IMR-90 (cell line): Measurements from ENCODE around the gene MAGI1. TPM values are rescaled to one million over a fixed set of nuclear protein-coding genes. Genes with fewer than 3 reads are reported as not detected.

Source experiments
- ATAC-seq: fragments of 200-7000 bp; cut with Tn5 transposase; 2 replicates; pipeline ENCODE4 v1.9.1; 2020; ENCODE audit warnings: low read depth, mild to moderate bottlenecking, moderate library complexity
- BruUV-seq: library from RNA; stranded (reverse); fragments of 400-500 nt; replicated peaks from 2 replicates; lab custom pipeline; 2021; lab: Mats Ljungman, UMichigan
- CTCF ChIA-PET: fragments of 300-600 bp; formaldehyde crosslinking; extraction: SDS; loops from one replicate; lab custom pipeline; 2021; ENCODE audit warnings: antibody characterized with exemption; lab: Yijun Ruan, JAX
- POLR2A ChIA-PET: fragments of 300-600 bp; sonication (Branson Sonifier 250); formaldehyde crosslinking; loops from one replicate; lab custom pipeline; 2022; ENCODE audit warnings: antibody characterized with exemption; ENCODE audit not compliant: unreplicated experiment; lab: Charles Lee
- DNase-seq: peaks from one replicate; pipeline ENCODE4 v3.0.0; 2013
- H2AFZ ChIP-seq: replicated peaks from 2 replicates; pipeline ENCODE3; 2013; ENCODE audit warnings: low read length, mild to moderate bottlenecking; ENCODE audit not compliant: poor library complexity
- H2AK5ac ChIP-seq: 2 replicates; pipeline ENCODE4 v1.6.1; 2013; ENCODE audit warnings: low read depth, low read length, inconsistent platforms
- H2AK9ac ChIP-seq: replicated peaks from 2 replicates; pipeline ENCODE3; 2013; ENCODE audit warnings: mild to moderate bottlenecking, low read depth, low read length, moderate library complexity; ENCODE audit not compliant: poor library complexity
- H2BK120ac ChIP-seq: 2 replicates; pipeline ENCODE4 v1.6.1; 2013; ENCODE audit warnings: low read depth, low read length, inconsistent platforms
- H2BK15ac ChIP-seq: 3 replicates; pipeline ENCODE4 v1.6.1; 2013; ENCODE audit warnings: low read depth, low read length, inconsistent platforms
- H2BK20ac ChIP-seq: 2 replicates; pipeline ENCODE4 v1.6.1; 2013; ENCODE audit warnings: low read depth, mild to moderate bottlenecking, inconsistent platforms, low read length, moderate library complexity
- H2BK5ac ChIP-seq: 2 replicates; pipeline ENCODE4 v1.6.1; 2013; ENCODE audit warnings: mild to moderate bottlenecking, low read depth, low read length, inconsistent platforms; ENCODE audit not compliant: poor library complexity, severe bottlenecking
- H3K14ac ChIP-seq: replicated peaks from 2 replicates; pipeline ENCODE4 v1.6.1; 2013; ENCODE audit warnings: low read depth, low read length, inconsistent platforms
- H3K18ac ChIP-seq: 2 replicates; pipeline ENCODE4 v1.6.1; 2013; ENCODE audit warnings: low read depth, low read length, control low read depth
- H3K23ac ChIP-seq: 2 replicates; pipeline ENCODE4 v1.6.1; 2013; ENCODE audit warnings: low read depth, low read length, inconsistent platforms
- H3K27ac ChIP-seq: 2 replicates; pipeline ENCODE4 v1.5.1; 2013; ENCODE audit warnings: mild to moderate bottlenecking, control low read depth, low read length; ENCODE audit not compliant: insufficient read depth
- H3K27me3 ChIP-seq: 2 replicates; pipeline ENCODE4 v1.6.1; 2013; ENCODE audit warnings: low read length; ENCODE audit not compliant: control insufficient read depth, insufficient read depth
- H3K36me3 ChIP-seq: 2 replicates; pipeline ENCODE4 v1.6.1; 2013; ENCODE audit warnings: low read length, mixed read lengths; ENCODE audit not compliant: control insufficient read depth, insufficient read depth
- H3K4ac ChIP-seq: 2 replicates; pipeline ENCODE4 v1.6.1; 2013; ENCODE audit warnings: low read depth, low read length, inconsistent platforms
- H3K4me1 ChIP-seq: 2 replicates; pipeline ENCODE4 v1.6.1; 2013; ENCODE audit warnings: low read length, mixed read lengths; ENCODE audit not compliant: control insufficient read depth, insufficient read depth
- H3K4me2 ChIP-seq: 2 replicates; pipeline ENCODE4 v1.6.1; 2013; ENCODE audit warnings: low read depth, mild to moderate bottlenecking, control low read depth, low read length, moderate library complexity
- H3K4me3 ChIP-seq: 2 replicates; pipeline ENCODE4 v1.5.1; 2013; ENCODE audit warnings: low read depth, mild to moderate bottlenecking, control low read depth, low read length, moderate library complexity; ENCODE audit not compliant: insufficient read depth
- H3K56ac ChIP-seq: 2 replicates; pipeline ENCODE4 v1.6.1; 2013; ENCODE audit warnings: low read length, inconsistent platforms; ENCODE audit not compliant: insufficient read depth; ENCODE audit errors: extremely low read depth
- H3K79me1 ChIP-seq, 2 experiments: 2 replicates each; pipeline ENCODE4 v1.6.1; 2013; ENCODE audit warnings: low read length in 2 of 2, inconsistent platforms in 1 of 2, low read depth in 1 of 2
- H3K9ac ChIP-seq: 2 replicates; pipeline ENCODE4 v1.6.1; 2013; ENCODE audit warnings: low read depth, low read length, control low read depth
- H3K9me1 ChIP-seq: 2 replicates; pipeline ENCODE4 v1.6.1; 2013; ENCODE audit warnings: low read length, inconsistent platforms; ENCODE audit not compliant: insufficient read depth
- H3K9me3 ChIP-seq: 2 replicates; pipeline ENCODE4 v1.6.1; 2013; ENCODE audit warnings: low read length; ENCODE audit not compliant: control insufficient read depth, insufficient read depth
- H4K20me1 ChIP-seq: 2 replicates; pipeline ENCODE4 v1.6.1; 2013; ENCODE audit warnings: low read length, inconsistent platforms; ENCODE audit not compliant: insufficient read depth
- H4K5ac ChIP-seq: 2 replicates; pipeline ENCODE4 v1.6.1; 2013; ENCODE audit warnings: mild to moderate bottlenecking, low read depth, low read length, control low read depth
- H4K8ac ChIP-seq, 2 experiments: 2 replicates each; pipeline ENCODE4 v1.6.1; 2013; ENCODE audit warnings: low read depth in 2 of 2, low read length in 2 of 2, control low read depth in 1 of 2, inconsistent platforms in 1 of 2
- H4K91ac ChIP-seq: 2 replicates; pipeline ENCODE4 v1.6.1; 2013; ENCODE audit warnings: low read depth, low read length, inconsistent platforms; ENCODE audit not compliant: insufficient read depth
- FOS ChIP-seq: fragments of 150-350 bp; IDR thresholded peaks from 2 replicates; pipeline ENCODE4 v1.6.1; 2016; ENCODE audit warnings: low read depth, low read length
- MAFK ChIP-seq: IDR thresholded peaks from 2 replicates; pipeline ENCODE4 v1.6.1; 2012; ENCODE audit warnings: low read depth, low read length, improper control_type of control experiment
- WGBS, 2 experiments: methylation state at CpG; one replicate each; pipeline versions ENCODE4 v1.1.5 to v1.1.7; 2013; ENCODE audit warnings: missing lambda C conversion rate in 2 of 2; ENCODE audit not compliant: insufficient read length in 1 of 2; ENCODE audit errors: extremely low coverage in 2 of 2; 5-methylcytosine and 5-hydroxymethylcytosine counted together
- dilution Hi-C: fragments of 300-500 bp; cut with HindIII; formaldehyde crosslinking; loops from one replicate; pipeline ENCODE4 v1.14.3; 2018; ENCODE audit warnings: low sequenced_read_pairs; ENCODE audit not compliant: unreplicated experiment
- in situ Hi-C: fragments of 300-500 bp; cut with MboI; formaldehyde crosslinking; loops from 3 replicates; pipeline ENCODE4 v1.14.3; 2019; ENCODE audit warnings: low sequenced_read_pairs, inconsistent platforms, mixed read lengths
- intact Hi-C: fragments of 100-400 bp; cut with micrococcal nuclease; formaldehyde crosslinking; loops from 2 replicates; pipeline ENCODE4 v1.10.0; 2022
- polyA plus RNA-seq, 3 experiments: library from polyadenylated mRNA; depleted of rRNA; stranded (reverse); fragments of >200 nt; gene quantifications; 2 replicates each; pipeline ENCODE4 v1.2.3, GENCODE V29; 2012; ENCODE audit warnings: low replicate concordance in 1 of 3
- total RNA-seq: library from RNA; depleted of rRNA; stranded (reverse); fragments of >200 nt; gene quantifications from 2 replicates; pipeline ENCODE4 v1.2.3, GENCODE V29; 2012
- TF ChIP-seq, protein P1 (sequence below): fragments of 150-350 bp; IDR thresholded peaks from 2 replicates; pipeline ENCODE4 v1.6.1; 2017; ENCODE audit warnings: mild to moderate bottlenecking, antibody characterized with exemption, low read length, low read depth

MAGI1 gene
- total and polyA plus RNA-seq, 2 of the 4 experiments (the other 2 are of a cell fraction) = 14.5 to 24.2 TPM

DNA sequence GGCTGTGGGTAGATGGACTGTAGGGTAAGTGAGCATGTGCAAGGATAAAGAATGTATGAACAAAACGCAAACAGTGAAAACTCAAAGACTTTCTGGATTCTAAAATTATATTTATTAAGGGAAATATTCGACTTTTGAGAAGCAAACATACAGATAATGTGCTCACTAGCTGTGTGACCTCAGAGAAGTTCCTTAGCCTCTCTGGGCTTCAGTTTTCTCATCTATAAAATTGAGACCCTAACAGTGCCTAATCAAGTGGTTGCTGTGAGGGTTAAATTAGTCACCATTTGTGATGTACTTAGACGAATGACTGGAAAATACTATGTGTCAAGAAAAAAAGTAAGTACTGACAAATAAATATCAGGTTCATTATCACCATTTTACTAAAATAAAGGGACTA, 261.7 kb downstream of the MAGI1 start:
- no peaks in the 10 kb centered on the region for H3K36me3 ChIP-seq
- no peak overlapping the region for H3K18ac ChIP-seq
- no peak overlapping the region for H2BK120ac ChIP-seq
- no peak overlapping the region for H3K27ac ChIP-seq
- ChIA-PET POLR2A (no interaction called here), CTCF (interaction anchor here (0.9 kb wide), 1 partner anchor 23 kb away, joined by 3 read pairs; no protein-coding TSS in a partner anchor)
- DNase-seq (no peak), ATAC-seq (no peak)
- H4K91ac ChIP-seq = no peak overlapping the region
- H3K4me1 ChIP-seq = peaks cover 10% of the 10 kb centered on the region
- H3K4me3 ChIP-seq = no peak overlapping the region
- no peak overlapping the region for H2AFZ ChIP-seq
- H3K4me2 ChIP-seq = no peak overlapping the region
- 0 out of 2 replicates have a peak overlapping the region, but pooled peaks have one; percentile 5 for H3K4ac ChIP-seq
- H2BK15ac ChIP-seq = no peak overlapping the region
- no peak overlapping the region for H2BK5ac ChIP-seq
- intact Hi-C loops = no loop called here
- H2BK20ac ChIP-seq = no peak overlapping the region
- no peak overlapping the region for H3K56ac ChIP-seq
- no peak overlapping the region for H4K5ac ChIP-seq
- H3K23ac ChIP-seq = no peak overlapping the region
- H2AK9ac ChIP-seq = no peak overlapping the region
- no peak for TF ChIP-seq MAFK
- TF ChIP-seq, protein P1, sequence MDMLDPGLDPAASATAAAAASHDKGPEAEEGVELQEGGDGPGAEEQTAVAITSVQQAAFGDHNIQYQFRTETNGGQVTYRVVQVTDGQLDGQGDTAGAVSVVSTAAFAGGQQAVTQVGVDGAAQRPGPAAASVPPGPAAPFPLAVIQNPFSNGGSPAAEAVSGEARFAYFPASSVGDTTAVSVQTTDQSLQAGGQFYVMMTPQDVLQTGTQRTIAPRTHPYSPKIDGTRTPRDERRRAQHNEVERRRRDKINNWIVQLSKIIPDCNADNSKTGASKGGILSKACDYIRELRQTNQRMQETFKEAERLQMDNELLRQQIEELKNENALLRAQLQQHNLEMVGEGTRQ = no peak
- no peak for TF ChIP-seq FOS
- H3K9ac ChIP-seq = no peak overlapping the region
- no peak overlapping the region for H4K8ac ChIP-seq
- in situ Hi-C loops = no loop called here
- no peaks in the 10 kb centered on the region for H3K27me3 ChIP-seq
- dilution Hi-C loops = no loop called here
- no CpG with 5 or more reads among the region's 3 CpGs for WGBS, 2 experiments
- H2AK5ac ChIP-seq = no peak overlapping the region
- peaks cover 3% of the 10 kb centered on the region; the same call in 1 of the 2 replicates for H4K20me1 ChIP-seq
- BruUV-seq = no TSS peak
- H3K9me3 ChIP-seq = no peaks in the 10 kb centered on the region
- no peak overlapping the region for H3K14ac ChIP-seq
- H3K9me1 ChIP-seq = peaks cover 7% of the 10 kb centered on the region; the same call in 1 of the 2 replicates
- peaks cover 22 to 36% of the 10 kb centered on the region in 2 experiments for H3K79me1 ChIP-seq
